Left lung (tissue), 10 donors: ENCODE data around the gene ETV1. TPM values are rescaled to one million over a fixed set of nuclear protein-coding genes. Genes with fewer than 3 reads are reported as not detected.
A peak's percentile ranks its signal among the peaks of the same experiment; 100 is the strongest.

Experiments used
- ATAC-seq: fragments of 200-7000 bp; cut with Tn5 transposase; one replicate; pipeline ENCODE4 v1.9.1; 2020; ENCODE audit warnings: moderate library complexity
- DNase-seq, 4 donors: peaks; one replicate each; pipeline ENCODE4 v3.0.0-alpha.2; 2013 to 2020
- H3K27ac ChIP-seq, 2 donors: fragments of 200-600 bp; sonication (generic) in 1 of 2; one replicate each; pipeline versions ENCODE4 v1.5.0 to v1.8.0; 2020 to 2021
- H3K27me3 ChIP-seq, 2 donors: fragments of 200-600 bp; sonication (generic) in 1 of 2; one replicate each; pipeline versions ENCODE4 v1.5.0 to v1.8.0; 2020 to 2021
- H3K36me3 ChIP-seq, 2 donors: fragments of 200-600 bp; sonication (generic) in 1 of 2; one replicate each; pipeline versions ENCODE4 v1.5.0 to v1.8.0; 2020 to 2021
- H3K4me1 ChIP-seq, 2 donors: fragments of 200-600 bp; one replicate each; pipeline ENCODE4 v1.8.0; 2021
- H3K4me3 ChIP-seq, 2 donors: fragments of 200-600 bp; sonication (generic) in 1 of 2; one replicate each; pipeline versions ENCODE4 v1.5.0 to v1.8.0; 2020 to 2021; ENCODE audit warnings: mild to moderate bottlenecking in 1 of 2
- H3K9me3 ChIP-seq, 2 donors: fragments of 200-600 bp; sonication (generic) in 1 of 2; one replicate each; pipeline versions ENCODE4 v1.5.0 to v1.8.0; 2020 to 2021
- CTCF ChIP-seq, 2 donors: fragments of 200-600 bp; sonication (generic) in 1 of 2; IDR thresholded peaks; one replicate each; pipeline versions ENCODE4 v1.5.0 to v1.8.0; 2021; ENCODE audit warnings: antibody characterized with exemption in 2 of 2
- intact Hi-C, 2 donors: fragments of 100-400 bp; cut with DNase I; formaldehyde crosslinking; loops; one replicate each; pipeline versions ENCODE4 v1.11.2 to v1.14.2; 2022
- polyA plus RNA-seq, 6 donors: library from polyadenylated mRNA; unstranded; fragments of 120-200 nt; gene quantifications; one replicate each; pipeline ENCODE4 v1.2.1, GENCODE V29; 2013; ENCODE audit not compliant: insufficient read length in 6 of 6
- total RNA-seq, 2 donors: library from RNA; stranded (reverse); fragmentation: NEBNext Ultra II Directional; extraction: Animal tissue kit (Norgen Biotek cat#: 25700); gene quantifications; one replicate each; pipeline ENCODE4 v1.2.1, GENCODE V29; 2021
- donor health status: DM: no; HTN: yes; CAD: no.
- donor health status: DM: no; HTN: no; CAD: no.

The ETV1 gene
- total and polyA plus RNA-seq, 8 donors: 55.3 to 134 (median 72.5) TPM

- Histone ChIP-seq H3K27ac (peak overlapping the region; percentile 87 to 96), H3K4me1 (peaks cover 0 to 7% of the 10 kb centered on the region in 2 donors), H3K27me3 (peaks cover 0 to 21% of the 10 kb centered on the region in 2 donors), H3K36me3 (no peaks in the 10 kb centered on the region), H3K4me3 (peak overlapping the region; percentile 12 to 51), H3K9me3 (no peaks in the 10 kb centered on the region)
- ATAC-seq (no peak), DNase-seq (peak in 2 of 4 donors; percentile 40 to 44)
- no peak for TF ChIP-seq CTCF (IDR thresholded peaks at IDR 0.05)
- intact Hi-C loops: no loop called here
Measured at GRCh38 chr7:13991791-13992595, 2.5 kb upstream of the ETV1 start.

- H3K27me3 ChIP-seq: peaks cover 0 to 21% of the 10 kb centered on the region in 2 donors
- peak; percentile 87 for ATAC-seq
- peak; percentile 94 to 99 (median 96) for DNase-seq
- H3K4me3 ChIP-seq: peak overlapping the region; percentile 51 to 54
- peak overlapping the region; percentile 87 to 96 for H3K27ac ChIP-seq
- no peaks in the 10 kb centered on the region for H3K9me3 ChIP-seq
- no peaks in the 10 kb centered on the region for H3K36me3 ChIP-seq
- peaks cover 0 to 7% of the 10 kb centered on the region in 2 donors for H3K4me1 ChIP-seq
- peak in 1 of 2 donors; percentile 9 for TF ChIP-seq CTCF (IDR thresholded peaks at IDR 0.05)
- intact Hi-C loops: no loop called here
Measured at GRCh38 chr7:13990984-13991790, 1.7 kb upstream of the ETV1 start.

DNA sequence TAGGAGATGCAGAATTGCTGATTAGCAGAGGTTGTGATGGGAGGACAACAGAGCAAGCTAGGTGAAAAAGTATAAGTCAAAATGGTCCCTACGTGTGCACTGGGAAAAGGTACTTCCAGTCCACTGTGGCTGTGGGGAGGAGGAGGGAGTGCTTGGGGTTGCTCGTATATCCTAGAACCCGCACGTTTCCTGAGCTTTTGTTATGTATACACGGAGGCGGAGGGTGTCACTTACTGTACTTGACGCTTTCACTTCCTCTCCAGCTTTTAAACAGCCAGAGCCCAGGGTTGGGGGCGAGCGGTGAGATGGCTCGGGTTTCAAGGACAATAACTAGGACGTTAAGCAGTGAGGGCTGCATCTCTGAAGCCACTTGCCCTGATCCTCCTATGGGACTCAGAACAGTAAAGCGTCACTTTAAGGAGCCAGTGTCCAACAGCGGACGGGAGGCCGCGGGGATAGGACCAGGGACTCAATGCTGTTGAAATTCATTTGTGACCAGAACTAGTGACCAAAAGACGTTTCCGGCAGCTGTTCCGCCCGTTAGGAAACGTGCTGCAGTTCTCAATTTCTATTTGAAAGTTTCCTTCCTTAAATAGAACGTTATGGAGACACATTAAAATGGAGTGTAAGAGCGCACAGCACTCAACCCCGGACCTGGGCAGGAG, 985 bp upstream of the ETV1 start:
- TF ChIP-seq CTCF (IDR thresholded peaks at IDR 0.05): no peak
- H3K4me1 ChIP-seq: peaks cover 0 to 7% of the 10 kb centered on the region in 2 donors
- no peaks in the 10 kb centered on the region for H3K9me3 ChIP-seq
- DNase-seq: peak; percentile 57 to 84 (median 78)
- intact Hi-C loops: no loop called here
- H3K27me3 ChIP-seq: peaks cover 0 to 21% of the 10 kb centered on the region in 2 donors
- peak; percentile 50 for ATAC-seq
- peak overlapping the region; percentile 87 to 96 for H3K27ac ChIP-seq
- H3K4me3 ChIP-seq: peak overlapping the region; percentile 51 to 54
- no peaks in the 10 kb centered on the region for H3K36me3 ChIP-seq

DNA sequence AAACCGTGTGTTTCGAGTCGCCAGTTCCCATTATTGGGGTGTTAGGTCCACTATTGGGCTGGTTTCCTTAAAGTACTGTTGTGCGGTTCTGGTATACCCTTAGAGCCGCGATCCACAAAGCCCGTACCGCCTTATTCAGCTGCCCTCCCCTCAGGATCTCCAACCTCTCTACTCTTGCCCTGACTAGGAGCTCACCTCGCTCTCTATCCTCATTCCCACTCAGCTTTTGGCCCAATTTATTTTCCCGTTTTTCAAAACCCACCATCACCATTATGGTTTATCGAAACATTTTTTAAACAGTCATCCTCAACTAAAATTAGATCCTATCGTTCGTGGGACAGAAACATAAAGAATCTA, 461 bp upstream of the ETV1 start:
- DNase-seq: no peak
- Histone ChIP-seq H3K27me3 (peaks cover 0 to 21% of the 10 kb centered on the region in 2 donors), H3K9me3 (no peaks in the 10 kb centered on the region), H3K4me3 (peak overlapping the region; percentile 51 to 54), H3K27ac (peak overlapping the region; percentile 87 to 96), H3K4me1 (peaks cover 0 to 7% of the 10 kb centered on the region in 2 donors), H3K36me3 (no peaks in the 10 kb centered on the region)
- peak; percentile 5 for ATAC-seq
- intact Hi-C loops: loop anchor here in 1 of 2 donors (5.0 kb wide), 1 partner anchor 138 kb away; no protein-coding TSS in a partner anchor
- no peak for TF ChIP-seq CTCF (IDR thresholded peaks at IDR 0.05)
